ENCODE results near the gene NDUFS7. TPM values are rescaled to one million over a fixed set of nuclear protein-coding genes. Genes with fewer than 3 reads are reported as not detected.

Gene NDUFS7
- polyA plus RNA-seq, 3 donors = 119 to 232 (median 211) TPM

- 92% methylated on average over 18 of the region's 25 CpGs for WGBS (ENCODE audit: insufficient coverage)
- peaks cover 14 to 31% (median 14%) of the 10 kb centered on the region in 3 donors for H3K27me3 Mint-ChIP-seq (ENCODE audit: low read depth in 3 of 3)
- intact Hi-C loops (cut with micrococcal nuclease) = loop anchor here (5.0 to 10.0 kb wide), 2 partner anchors 35 to 73 kb away; partner anchors contain the start of genes ADAMTSL5 (in 1 of the 2) and C19orf25 (in 1 of the 2)
These were observed 58.2 kb downstream of the NDUFS7 start for GRCh38 chr19:1441677-1442438.

More at GRCh38 chr19:1441677-1442438, 58.2 kb downstream of the NDUFS7 start:
- peaks cover 33 to 35% of the 10 kb centered on the region in 2 donors for H3K36me3 Mint-ChIP-seq
- H3K4me3 Mint-ChIP-seq = no peak overlapping the region
- peaks cover 0 to 3% (median 2%) of the 10 kb centered on the region in 7 donors for H3K9me3 Mint-ChIP-seq
- H3K4me2 ChIP-seq (replicated peaks; ENCODE audit: extremely low read depth, low read length, poor library complexity, severe bottlenecking) = no peak overlapping the region
- no peak for TF ChIP-seq CTCF (IDR thresholded peaks at IDR 0.05)
- peaks cover 72% of the 10 kb centered on the region for H4K20me1 ChIP-seq (ENCODE audit: insufficient read depth, low read length)
- H3K27ac ChIP-seq (ENCODE audit: low read depth in 1 of 2, low read length in 2 of 2) = no peak overlapping the region
- H3K4me1 Mint-ChIP-seq = peaks cover 31% of the 10 kb centered on the region
- no peaks in the 10 kb centered on the region for H3K9me3 ChIP-seq (replicated peaks in 1 of 2; ENCODE audit: control insufficient read depth in 1 of 2, insufficient read depth in 1 of 2, low read length in 2 of 2)
- peaks cover 7 to 21% of the 10 kb centered on the region in 2 donors for H3K27me3 ChIP-seq (ENCODE audit: control insufficient read depth in 2 of 2, insufficient read depth in 2 of 2, low read length in 2 of 2)
- no peak overlapping the region for H2AFZ ChIP-seq (ENCODE audit: insufficient read depth, low read depth, low read length, poor library complexity, severe bottlenecking)
- peak overlapping the region in 1 of 7 donors; percentile 66 for H3K27ac Mint-ChIP-seq
- H3K4me3 ChIP-seq (replicated peaks in 1 of 3; ENCODE audit: low read depth in 2 of 3, low read length in 3 of 3) = no peak overlapping the region
- peaks cover 27 to 51% of the 10 kb centered on the region in 2 donors for H3K4me1 ChIP-seq (ENCODE audit: control insufficient read depth in 1 of 2, insufficient read depth in 2 of 2, low read length in 2 of 2)
- peaks cover 28% of the 10 kb centered on the region for H3K79me2 ChIP-seq (ENCODE audit: insufficient read depth, low read length)
- no peak for DNase-seq
- H3K9ac ChIP-seq (ENCODE audit: insufficient read depth, low read length, poor library complexity, severe bottlenecking) = no peak overlapping the region
- H3K36me3 ChIP-seq (replicated peaks in 1 of 2; ENCODE audit: control insufficient read depth in 1 of 2, insufficient read depth in 2 of 2, low read length in 2 of 2) = peaks cover 27 to 35% of the 10 kb centered on the region in 2 donors

Other genes with a start within 250 kb of the NDUFS7 start
- gene SBNO2, start 209.6 kb upstream of the NDUFS7 start, polyA plus RNA-seq = 10 to 100 TPM in 1 of 3 donors, 1 to 10 TPM in 1, under 1 TPM in 1; 0.71 to 75.0 (median 2.6) TPM
- 10 to 100 TPM in 2 of 3 donors, 1 to 10 TPM in 1; 6.2 to 72.1 (median 15.4) TPM for gene STK11, start 178.1 kb upstream of the NDUFS7 start, polyA plus RNA-seq
- not detected for gene CBARP, start 145.9 kb upstream of the NDUFS7 start, polyA plus RNA-seq
- gene ATP5F1D, start 142.2 kb upstream of the NDUFS7 start, polyA plus RNA-seq = 100 to 1,000 TPM; 122 to 160 (median 143) TPM
- gene MIDN, start 135.3 kb upstream of the NDUFS7 start, polyA plus RNA-seq = 100 to 1,000 TPM in 1 of 3 donors, 10 to 100 TPM in 1, 1 to 10 TPM in 1; 5.6 to 301 (median 11.0) TPM
- gene CIRBP, start 114.6 kb upstream of the NDUFS7 start, polyA plus RNA-seq = 100 to 1,000 TPM in 1 of 3 donors, 10 to 100 TPM in 2; 39.6 to 600 (median 51.1) TPM
- gene FAM174C, start 108.4 kb upstream of the NDUFS7 start, polyA plus RNA-seq = 10 to 100 TPM; 32.8 to 56.2 (median 40.0) TPM
- not detected for gene EFNA2, start 98.0 kb upstream of the NDUFS7 start, polyA plus RNA-seq
- gene GAMT, start 17.6 kb downstream of the NDUFS7 start, polyA plus RNA-seq = 1 to 10 TPM in 1 of 3 donors, under 1 TPM in 2; 0.95 to 1.3 (median 0.96) TPM
- 10 to 100 TPM in 1 of 3 donors, 1 to 10 TPM in 2; 3.3 to 57.1 (median 4.2) TPM for gene DAZAP1, start 23.7 kb downstream of the NDUFS7 start, polyA plus RNA-seq
- gene RPS15, start 54.5 kb downstream of the NDUFS7 start, polyA plus RNA-seq = 1,000 to 10,000 TPM; 1,318 to 3,451 (median 1,526) TPM
- gene APC2, start 66.2 kb downstream of the NDUFS7 start, polyA plus RNA-seq = under 1 TPM in 1 of 3 donors, not detected in 2; 0.04 TPM
- 10 to 100 TPM; 18.2 to 20.9 (median 19.9) TPM for gene C19orf25, start 95.3 kb downstream of the NDUFS7 start, polyA plus RNA-seq
- gene PCSK4, start 106.4 kb downstream of the NDUFS7 start, polyA plus RNA-seq = 1 to 10 TPM in 1 of 3 donors, under 1 TPM in 1, not detected in 1; 0.34 to 1.0 TPM
- 1 to 10 TPM in 1 of 3 donors, under 1 TPM in 2; 0.51 to 1.8 (median 0.81) TPM for gene REEP6, start 107.3 kb downstream of the NDUFS7 start, polyA plus RNA-seq
- under 1 TPM in 1 of 3 donors, not detected in 2; 0.09 TPM for gene ADAMTSL5, start 129.1 kb downstream of the NDUFS7 start, polyA plus RNA-seq
- gene PLK5, start 140.2 kb downstream of the NDUFS7 start, polyA plus RNA-seq = not detected
- 1 to 10 TPM in 1 of 3 donors, under 1 TPM in 2; 0.08 to 1.0 (median 0.10) TPM for gene MEX3D, start 184.4 kb downstream of the NDUFS7 start, polyA plus RNA-seq
- 10 to 100 TPM in 1 of 3 donors, 1 to 10 TPM in 2; 2.6 to 35.3 (median 4.9) TPM for gene MBD3, start 209.0 kb downstream of the NDUFS7 start, polyA plus RNA-seq
- 100 to 1,000 TPM in 2 of 3 donors, 10 to 100 TPM in 1; 55.6 to 731 (median 659) TPM for gene UQCR11, start 221.6 kb downstream of the NDUFS7 start, polyA plus RNA-seq

All from CD14-positive monocyte (primary cell).